D721Med (cell line): Measurements from ENCODE around the gene SEC16B.

ENCODE experiments used
- DNase-seq: peaks from one replicate; pipeline ENCODE4 v3.0.0; 2011; ENCODE audit warnings: low spot score; ENCODE audit not compliant: insufficient read length
- FAIRE-seq: peaks from 2 replicates; lab custom pipeline; 2011; peaks lifted over from hg19 to GRCh38; lab: Jason Lieb, UNC
- CTCF ChIP-seq: IDR thresholded peaks from 2 replicates; pipeline ENCODE4 v1.5.1; 2012; ENCODE audit warnings: mild to moderate bottlenecking, control low read depth; ENCODE audit not compliant: insufficient read depth; ENCODE audit errors: missing control alignments

The SEC16B gene

GRCh38 chr1:178010674-178011464 lies 41.0 kb upstream of the SEC16B start:
- FAIRE-seq (peak; percentile 48), DNase-seq (no peak)
- no peak for TF ChIP-seq CTCF

GRCh38 chr1:178006043-178006442 lies 36.2 kb upstream of the SEC16B start:
- peak; percentile 61 for FAIRE-seq
- no peak for DNase-seq
- no peak for TF ChIP-seq CTCF

GRCh38 chr1:178005450-178005849 lies 35.6 kb upstream of the SEC16B start:
- TF ChIP-seq CTCF: no peak
- DNase-seq (no peak), FAIRE-seq (no peak)

GRCh38 chr1:178004926-178005391 lies 35.1 kb upstream of the SEC16B start:
- DNase-seq (no peak), FAIRE-seq (no peak)
- no peak for TF ChIP-seq CTCF

- FAIRE-seq (no peak), DNase-seq (no peak)
- no peak for TF ChIP-seq CTCF
Measured at GRCh38 chr1:177998696-177999631, 29.1 kb upstream of the SEC16B start.

GRCh38 chr1:177996957-177997356 lies 27.1 kb upstream of the SEC16B start:
- DNase-seq (no peak), FAIRE-seq (no peak)
- TF ChIP-seq CTCF: no peak
